Measurements from ENCODE around the gene CPEB3. TPM values are rescaled to one million over a fixed set of nuclear protein-coding genes. Genes with fewer than 3 reads are reported as not detected.

CPEB3 gene
- total and polyA plus RNA-seq, 8 donors: 2.1 to 7.0 (median 4.4) TPM

DNA sequence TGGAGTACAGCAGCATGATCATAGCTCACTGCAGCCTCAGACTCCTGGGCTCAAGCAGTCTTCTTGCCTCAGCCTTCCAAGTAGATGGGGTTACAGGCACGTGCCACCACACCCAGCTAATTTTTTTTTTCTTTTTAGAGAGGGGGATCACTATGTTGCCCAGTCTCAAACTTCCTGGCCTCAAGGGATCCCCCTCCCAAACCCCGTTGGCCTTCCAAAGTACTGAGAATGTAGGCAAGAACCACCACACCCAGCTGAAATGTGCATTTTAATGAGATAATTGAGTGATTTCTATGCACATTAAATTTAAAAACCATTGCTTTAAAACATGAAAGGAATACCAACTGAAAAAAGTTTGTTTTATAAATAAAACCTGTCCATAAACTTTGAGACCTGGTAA lies 25.7 kb upstream of the CPEB3 start:
- no peak for FAIRE-seq
- no peak overlapping the region for H3K4me3 ChIP-seq
- H3K36me3 ChIP-seq: no peaks in the 10 kb centered on the region
- no peak overlapping the region for H3K27ac ChIP-seq
- 87 to 88% methylated on average over 2 of the region's 2 CpGs for WGBS, 2 donors
- no peaks in the 10 kb centered on the region for H3K9me3 ChIP-seq
- no peaks in the 10 kb centered on the region for H3K4me1 ChIP-seq
- TF ChIP-seq, protein P1, sequence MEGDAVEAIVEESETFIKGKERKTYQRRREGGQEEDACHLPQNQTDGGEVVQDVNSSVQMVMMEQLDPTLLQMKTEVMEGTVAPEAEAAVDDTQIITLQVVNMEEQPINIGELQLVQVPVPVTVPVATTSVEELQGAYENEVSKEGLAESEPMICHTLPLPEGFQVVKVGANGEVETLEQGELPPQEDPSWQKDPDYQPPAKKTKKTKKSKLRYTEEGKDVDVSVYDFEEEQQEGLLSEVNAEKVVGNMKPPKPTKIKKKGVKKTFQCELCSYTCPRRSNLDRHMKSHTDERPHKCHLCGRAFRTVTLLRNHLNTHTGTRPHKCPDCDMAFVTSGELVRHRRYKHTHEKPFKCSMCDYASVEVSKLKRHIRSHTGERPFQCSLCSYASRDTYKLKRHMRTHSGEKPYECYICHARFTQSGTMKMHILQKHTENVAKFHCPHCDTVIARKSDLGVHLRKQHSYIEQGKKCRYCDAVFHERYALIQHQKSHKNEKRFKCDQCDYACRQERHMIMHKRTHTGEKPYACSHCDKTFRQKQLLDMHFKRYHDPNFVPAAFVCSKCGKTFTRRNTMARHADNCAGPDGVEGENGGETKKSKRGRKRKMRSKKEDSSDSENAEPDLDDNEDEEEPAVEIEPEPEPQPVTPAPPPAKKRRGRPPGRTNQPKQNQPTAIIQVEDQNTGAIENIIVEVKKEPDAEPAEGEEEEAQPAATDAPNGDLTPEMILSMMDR (IDR thresholded peaks at IDR 0.05): no peak
- intact Hi-C loops (cut with DNase I): no loop called here
- no peak for DNase-seq
- H3K27me3 ChIP-seq: no peaks in the 10 kb centered on the region
- no peak for ATAC-seq

DNA sequence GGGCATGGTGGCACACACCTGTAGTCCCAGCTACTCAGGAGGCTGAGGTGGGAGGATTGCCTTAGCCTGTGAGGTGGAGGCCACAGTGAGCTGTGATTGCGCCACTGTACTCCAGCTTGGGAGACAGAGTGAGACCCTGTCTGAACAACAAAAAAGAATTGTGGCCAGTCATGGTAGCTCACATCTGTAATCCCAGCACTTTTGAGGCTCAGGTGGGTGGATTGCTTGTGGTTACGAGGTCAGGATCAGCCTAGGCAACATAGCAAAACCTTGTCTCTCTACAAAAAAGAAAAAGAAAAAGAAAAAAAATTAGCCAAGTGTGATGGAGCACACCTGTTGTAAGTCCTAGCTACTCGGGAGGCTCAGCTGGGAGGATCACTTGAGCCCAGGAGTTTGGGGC lies 22.9 kb upstream of the CPEB3 start:
- WGBS, 2 donors: 94 to 99% methylated on average over 3 of the region's 3 CpGs
- no peak overlapping the region for H3K4me3 ChIP-seq
- no peak for DNase-seq
- no peaks in the 10 kb centered on the region for H3K27me3 ChIP-seq
- intact Hi-C loops (cut with DNase I): no loop called here
- H3K9me3 ChIP-seq: no peaks in the 10 kb centered on the region
- H3K36me3 ChIP-seq: peaks cover 0 to 4% (median 0%) of the 10 kb centered on the region in 3 donors
- TF ChIP-seq, protein P1 (IDR thresholded peaks at IDR 0.05): no peak
- FAIRE-seq: no peak
- no peak for ATAC-seq
- no peak overlapping the region for H3K27ac ChIP-seq
- H3K4me1 ChIP-seq: no peaks in the 10 kb centered on the region

DNA sequence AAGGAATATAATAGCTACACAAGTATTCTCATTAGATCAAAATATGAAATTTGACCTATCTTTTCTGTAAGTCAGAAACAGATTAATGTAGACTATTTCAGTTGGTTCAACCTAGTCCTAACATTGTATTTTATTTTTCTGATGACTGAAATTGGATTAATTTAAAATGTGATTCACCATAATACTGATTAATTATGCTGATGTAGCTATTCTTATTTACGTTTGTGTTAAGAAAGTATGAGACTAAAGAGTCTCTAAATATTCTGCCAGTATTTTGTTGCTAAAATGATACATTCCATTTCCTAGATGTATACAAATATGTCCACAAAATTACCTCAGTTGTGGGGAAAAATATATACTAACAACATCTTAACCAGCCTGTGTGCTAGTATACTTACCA lies 18.4 kb upstream of the CPEB3 start:
- H3K36me3 ChIP-seq: peaks cover 0 to 4% (median 0%) of the 10 kb centered on the region in 3 donors
- ATAC-seq (no peak), DNase-seq (no peak), FAIRE-seq (no peak)
- WGBS, 2 donors: 81 to 83% methylated on average over 1 of the region's 1 CpG
- no peaks in the 10 kb centered on the region for H3K27me3 ChIP-seq
- TF ChIP-seq, protein P1 (IDR thresholded peaks at IDR 0.05): no peak
- H3K4me1 ChIP-seq: peaks cover 0 to 3% (median 0%) of the 10 kb centered on the region in 3 donors
- intact Hi-C loops (cut with DNase I): no loop called here
- no peak overlapping the region for H3K27ac ChIP-seq
- H3K4me3 ChIP-seq: no peak overlapping the region
- H3K9me3 ChIP-seq: no peaks in the 10 kb centered on the region

DNA sequence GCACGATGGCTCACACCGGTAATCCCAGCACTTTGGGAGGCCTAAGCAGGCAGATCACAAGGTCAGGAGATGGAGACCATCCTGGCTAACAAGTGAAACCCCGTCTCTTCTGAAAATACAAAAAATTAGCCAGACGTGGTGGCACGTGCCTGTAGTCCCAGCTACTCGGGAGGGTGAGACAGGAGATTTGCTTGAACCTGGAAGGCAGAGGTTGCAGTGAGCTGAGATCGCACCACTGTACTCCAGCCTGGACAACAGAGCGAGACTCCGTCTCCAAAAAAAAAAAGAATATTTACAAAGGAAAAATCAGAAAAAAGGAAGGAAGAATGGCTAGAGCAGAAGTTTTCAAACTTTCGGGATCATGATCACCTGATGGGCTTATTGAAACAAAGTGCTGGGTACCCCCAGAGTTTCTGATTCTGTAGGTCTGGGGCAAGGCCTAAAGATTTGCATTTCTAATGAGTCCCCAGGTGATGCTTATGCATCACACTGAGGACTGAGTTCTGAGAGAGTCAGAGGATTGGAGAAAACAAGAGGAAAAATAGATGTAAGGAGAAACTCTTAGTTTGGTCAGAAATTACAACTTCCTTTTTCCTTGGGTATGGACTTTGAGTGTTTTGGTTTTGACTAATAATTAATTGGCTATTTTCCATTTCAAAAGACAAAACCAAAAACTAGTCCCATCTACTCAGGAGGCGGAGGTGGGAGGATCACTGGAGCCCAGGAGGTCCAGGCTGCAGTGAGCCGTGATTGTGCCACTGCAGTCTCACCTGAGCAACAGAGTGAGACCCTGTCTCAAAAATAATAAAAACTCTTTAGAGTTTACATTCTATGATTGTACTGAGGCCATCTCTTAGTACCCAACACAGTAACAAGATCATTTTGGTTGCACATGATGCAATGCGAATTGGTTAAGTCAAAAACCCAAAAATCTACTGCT lies 14.5 kb upstream of the CPEB3 start:
- H3K9me3 ChIP-seq: no peaks in the 10 kb centered on the region
- no peak for FAIRE-seq
- peaks cover 0 to 3% (median 2%) of the 10 kb centered on the region in 3 donors for H3K4me1 ChIP-seq
- H3K27ac ChIP-seq: no peak overlapping the region
- 91 to 92% methylated on average over 13 of the region's 13 CpGs for WGBS, 2 donors
- H3K4me3 ChIP-seq: no peak overlapping the region
- DNase-seq: no peak
- no peaks in the 10 kb centered on the region for H3K27me3 ChIP-seq
- intact Hi-C loops (cut with DNase I): no loop called here
- TF ChIP-seq, protein P1 (IDR thresholded peaks at IDR 0.05): no peak
- H3K36me3 ChIP-seq: no peaks in the 10 kb centered on the region
- ATAC-seq: no peak

DNA sequence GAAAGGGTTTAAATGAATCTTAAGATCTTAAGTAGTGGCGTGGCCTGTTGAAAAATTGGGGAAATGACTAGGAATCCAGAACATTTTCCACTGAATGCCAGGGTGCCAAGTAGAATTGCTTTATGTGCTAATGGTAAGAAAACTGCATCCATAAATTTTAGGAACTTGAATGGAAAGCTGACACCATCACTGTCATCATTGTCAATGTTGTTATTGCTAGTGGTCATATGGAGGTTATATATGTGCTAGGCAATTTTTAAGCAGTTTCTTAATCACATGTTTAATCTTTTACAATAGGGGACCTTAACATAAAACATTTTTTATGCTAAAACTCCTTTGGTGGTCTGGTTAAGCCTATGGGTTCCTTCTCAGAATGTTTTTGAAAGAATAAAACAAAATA lies 13.2 kb upstream of the CPEB3 start:
- TF ChIP-seq, protein P1 (IDR thresholded peaks at IDR 0.05): no peak

More for the DNA sequence above, 13.2 kb upstream of the CPEB3 start:
- WGBS, 2 donors: 89 to 94% methylated on average over 1 of the region's 1 CpG
- no peaks in the 10 kb centered on the region for H3K9me3 ChIP-seq
- no peak overlapping the region for H3K27ac ChIP-seq
- no peak overlapping the region for H3K4me3 ChIP-seq
- H3K36me3 ChIP-seq: no peaks in the 10 kb centered on the region
- intact Hi-C loops (cut with DNase I): no loop called here
- ATAC-seq (no peak), DNase-seq (no peak), FAIRE-seq (no peak)
- H3K27me3 ChIP-seq: no peaks in the 10 kb centered on the region
- H3K4me1 ChIP-seq: peaks cover 0 to 3% (median 2%) of the 10 kb centered on the region in 3 donors

Data from pancreas (tissue), 10 donors.